Activated CD4-positive, alpha-beta T cell treated with anti-CD3 and anti-CD28 coated beads for 48 hours (primary cell): ENCODE results near the gene ARID2.

ENCODE experiments used
- DNase-seq: peaks from one replicate; pipeline ENCODE4 v3.0.0-alpha.2; 2020

Gene ARID2

DNA sequence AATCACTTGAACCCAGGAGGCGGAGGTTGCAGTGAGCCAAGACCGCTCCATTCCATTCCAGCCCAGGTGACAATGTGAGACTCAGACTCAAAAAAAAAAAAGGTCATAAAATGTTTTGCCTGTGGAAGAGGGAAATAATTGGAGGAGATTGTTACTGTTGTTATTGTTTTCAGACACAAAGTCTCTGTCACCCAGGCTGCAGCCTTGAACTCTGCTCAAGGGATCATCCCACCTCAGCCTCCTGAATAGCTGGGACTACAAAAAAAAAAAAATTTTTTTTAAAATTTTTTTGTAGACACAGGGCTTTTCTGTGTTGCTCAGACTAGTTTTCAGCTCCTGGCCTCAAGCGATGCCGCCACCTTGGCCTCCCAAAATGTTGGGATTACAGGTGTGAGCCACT is 33.9 kb downstream of the ARID2 start:
- no peak for DNase-seq

DNA sequence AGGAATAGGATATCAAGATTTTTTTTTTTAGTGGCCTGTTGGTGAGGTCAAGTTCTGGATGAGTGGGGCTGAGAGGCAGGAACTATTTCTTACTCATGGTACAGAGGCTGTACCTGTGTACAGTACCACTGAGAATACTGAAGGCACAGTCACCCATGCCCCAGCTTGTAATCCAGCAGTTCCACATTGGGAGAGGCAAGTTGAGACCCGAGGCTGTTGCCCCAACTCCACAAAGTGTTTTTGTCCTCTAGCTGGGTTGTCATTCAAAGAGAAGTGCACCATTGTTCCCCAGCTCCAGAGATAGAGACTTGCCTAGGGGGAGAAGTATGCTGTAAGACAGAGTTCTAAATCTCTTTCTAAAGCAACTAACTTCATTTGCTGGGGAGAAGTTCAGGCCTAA is 38.7 kb downstream of the ARID2 start:
- no peak for DNase-seq

DNA sequence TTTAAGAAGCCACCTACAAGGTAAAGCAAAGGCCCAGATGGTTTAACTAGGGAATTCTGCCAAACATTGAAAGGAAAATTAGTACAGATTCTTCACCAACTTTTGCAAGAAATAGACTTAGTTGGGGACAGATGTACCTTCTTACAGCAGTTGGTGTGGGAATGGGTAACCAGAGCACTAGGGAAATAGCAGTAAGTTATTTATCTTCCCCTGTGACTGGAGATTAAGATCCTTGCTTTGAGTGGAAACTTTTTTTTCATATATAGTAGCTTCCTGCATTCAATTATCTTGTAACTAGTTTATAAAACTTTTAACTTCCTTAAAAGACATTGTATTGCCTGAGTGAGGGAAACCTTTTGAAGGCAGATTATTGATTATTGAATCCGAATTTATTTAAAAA is 44.2 kb downstream of the ARID2 start:
- DNase-seq, result no peak

DNA sequence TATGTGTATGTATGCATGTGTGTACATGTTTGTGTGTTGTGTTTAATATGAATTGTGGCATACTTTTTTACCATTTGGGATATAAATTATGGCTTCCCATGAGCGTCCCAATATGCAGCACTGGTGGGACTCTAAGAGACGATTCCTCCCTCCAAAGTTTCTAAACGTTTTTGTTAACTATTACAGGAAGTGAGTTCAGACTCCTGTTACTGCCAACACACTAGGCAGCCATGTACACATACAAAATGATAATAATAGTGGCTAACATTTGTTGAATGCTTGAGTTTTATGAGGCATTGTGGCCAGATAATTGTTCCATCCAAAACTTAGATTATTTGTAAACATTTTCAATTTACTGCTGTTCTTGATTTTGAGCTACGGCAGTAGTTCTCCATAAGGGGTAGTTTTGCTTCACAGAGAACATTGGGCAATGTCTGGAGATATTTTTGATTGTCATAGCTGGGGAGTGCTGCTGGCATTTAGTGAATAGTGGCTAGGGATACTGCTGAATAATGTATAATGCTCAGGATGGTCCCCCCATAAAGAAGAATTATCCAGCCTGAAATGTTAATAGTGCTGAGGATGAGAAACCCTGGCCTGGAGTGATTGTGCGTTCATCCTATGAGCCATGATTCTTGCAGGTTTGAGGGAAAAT is 45.1 kb downstream of the ARID2 start:
- no peak for DNase-seq

DNA sequence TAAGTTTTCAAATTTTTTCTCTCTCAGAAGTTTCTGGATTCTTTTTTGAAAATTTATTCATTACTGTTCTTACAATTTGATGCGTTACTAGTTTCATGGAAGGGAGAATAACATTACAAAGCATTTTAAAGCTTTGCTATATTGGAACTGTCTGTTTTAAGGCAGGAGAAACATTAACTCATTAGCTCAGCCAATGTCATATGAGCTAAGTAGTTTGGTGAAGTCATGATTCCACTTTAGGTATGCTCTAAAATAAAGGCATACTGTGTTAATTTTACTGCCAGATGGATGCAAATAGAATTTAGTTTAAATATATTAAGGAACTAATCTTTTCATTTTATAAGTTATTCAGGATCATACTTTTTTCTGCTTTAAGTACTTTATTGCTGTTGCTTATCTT is 46.0 kb downstream of the ARID2 start:
- no peak for DNase-seq

DNA sequence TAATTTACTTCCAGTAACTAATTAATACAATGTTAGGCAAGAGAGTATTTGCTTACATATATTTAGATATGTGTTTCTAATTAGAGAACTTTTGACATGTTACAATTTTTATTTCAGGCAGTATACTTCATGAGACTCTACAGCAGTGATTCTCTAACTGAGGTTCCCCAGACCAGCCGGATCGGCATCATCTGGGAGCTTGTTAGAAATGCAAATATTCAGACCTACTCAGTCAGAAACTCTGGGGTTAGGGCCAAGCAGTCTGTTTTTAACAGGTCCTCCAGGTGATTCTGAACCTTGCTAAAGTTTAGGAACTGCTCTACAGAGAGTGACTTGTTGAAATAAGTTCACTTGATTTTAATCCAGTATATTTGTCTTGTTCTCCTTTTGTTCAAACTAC is 46.5 kb downstream of the ARID2 start:
- DNase-seq, result no peak

DNA sequence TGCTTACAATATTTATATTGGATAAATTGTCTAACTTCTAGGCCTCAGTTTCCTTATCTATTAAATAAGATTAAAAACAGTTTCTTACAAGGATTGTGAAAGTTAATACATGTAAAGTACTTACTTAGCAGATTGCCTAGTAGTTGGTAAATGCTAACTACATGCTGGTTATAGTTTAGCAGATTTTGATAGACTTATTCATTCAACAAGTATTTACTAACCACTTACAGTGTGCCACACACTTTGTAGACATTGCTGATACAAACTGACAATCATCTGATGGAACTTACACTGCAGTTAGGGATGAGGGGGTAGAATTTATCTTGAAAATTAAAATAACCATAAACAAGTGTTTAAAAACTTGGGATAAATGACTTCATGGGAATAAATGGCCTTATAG is 50.4 kb downstream of the ARID2 start:
- no peak for DNase-seq

DNA sequence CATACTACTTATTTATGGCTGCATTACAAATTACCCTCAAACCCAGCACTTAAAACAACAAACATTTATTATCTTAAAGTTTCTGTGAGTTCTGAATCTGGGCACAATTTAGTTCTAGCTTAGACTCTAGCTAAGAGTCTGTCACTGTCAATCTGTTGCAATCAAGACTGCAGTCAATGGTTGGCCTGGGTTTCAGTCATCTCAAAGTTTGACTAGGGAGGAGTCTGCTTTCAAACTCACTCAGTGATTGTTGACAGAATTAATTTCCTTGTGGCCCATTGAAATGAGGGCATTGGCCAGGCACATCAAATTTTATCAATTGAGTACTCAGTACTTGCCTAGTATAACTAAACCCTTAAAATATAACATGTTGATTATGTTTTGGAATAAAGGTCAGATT is 51.6 kb downstream of the ARID2 start:
- no peak for DNase-seq

DNA sequence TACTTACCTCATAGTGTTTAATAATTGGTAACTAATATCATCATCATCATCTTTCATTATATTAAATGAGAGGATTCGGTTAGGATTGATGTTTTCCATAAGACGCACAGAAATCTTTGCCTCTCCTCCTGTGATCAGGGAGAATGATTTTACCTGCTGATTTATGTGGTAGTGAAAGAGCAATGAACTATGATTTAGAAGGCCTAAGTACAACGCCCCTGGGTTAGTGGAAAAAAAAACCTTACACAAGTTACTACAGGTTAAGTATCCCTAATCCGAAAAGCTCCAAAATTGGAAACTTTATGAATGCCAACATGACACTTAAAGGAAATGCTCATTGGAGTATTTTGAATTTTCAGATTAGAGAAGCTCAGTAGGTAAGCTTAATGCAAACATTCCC is 55.8 kb downstream of the ARID2 start:
- no peak for DNase-seq

DNA sequence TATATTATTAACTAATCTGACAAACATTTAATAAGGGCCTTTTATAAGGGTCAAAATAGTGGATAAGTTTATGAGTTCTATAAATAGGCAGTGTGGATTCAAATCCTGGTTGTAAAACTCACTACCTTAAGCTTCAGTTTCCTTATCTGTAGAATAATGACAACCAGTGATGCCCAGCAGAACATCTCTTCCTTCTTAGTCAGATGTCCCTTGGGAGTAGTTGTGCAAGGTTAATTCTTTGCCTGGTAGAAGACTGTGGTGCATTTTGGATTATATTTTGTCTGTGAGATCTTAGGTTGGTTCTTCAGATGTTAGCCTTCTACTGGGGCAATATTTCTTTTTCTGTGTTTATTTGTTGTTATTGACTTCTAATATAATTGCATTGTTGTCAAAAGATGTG is 59.5 kb downstream of the ARID2 start:
- no peak for DNase-seq

DNA sequence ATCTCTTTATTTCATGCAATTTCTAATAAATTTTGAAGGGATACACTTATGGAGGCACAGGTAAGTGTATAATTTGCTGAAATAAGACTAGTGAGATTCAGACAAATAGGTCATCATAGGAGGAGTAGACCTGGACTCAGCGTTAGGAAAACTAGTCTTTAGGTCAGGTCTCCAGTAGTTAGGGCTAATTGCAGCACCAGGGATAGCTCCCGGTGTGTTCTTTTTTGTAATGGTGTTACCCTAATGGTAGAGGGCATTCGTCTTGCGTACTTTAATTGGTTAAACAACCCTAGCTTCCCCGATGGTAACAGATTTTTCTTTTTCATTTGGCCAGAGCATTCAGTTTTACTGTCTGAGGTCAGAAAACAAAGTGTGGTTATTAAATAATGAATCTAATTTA is 64.9 kb downstream of the ARID2 start:
- DNase-seq, result no peak

DNA sequence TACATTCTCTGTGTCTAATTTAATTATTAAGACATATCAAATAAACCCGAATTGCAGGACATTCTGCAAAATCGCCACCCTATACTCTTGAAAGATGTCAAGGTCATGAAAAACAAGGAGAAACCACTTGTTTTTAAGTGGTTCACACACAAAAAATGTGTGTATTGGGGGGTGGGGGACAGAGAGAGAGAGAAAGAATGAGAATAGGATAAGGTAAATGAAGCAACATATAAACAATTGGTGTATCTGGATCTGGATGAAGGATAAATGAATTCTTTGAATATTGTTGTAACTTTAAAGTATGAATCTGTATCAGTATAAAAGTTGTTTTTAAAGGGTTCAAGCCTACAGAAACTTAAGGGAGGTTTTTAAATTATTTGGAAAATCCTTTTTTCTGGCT is 72.1 kb downstream of the ARID2 start:
- DNase-seq, result no peak

DNA sequence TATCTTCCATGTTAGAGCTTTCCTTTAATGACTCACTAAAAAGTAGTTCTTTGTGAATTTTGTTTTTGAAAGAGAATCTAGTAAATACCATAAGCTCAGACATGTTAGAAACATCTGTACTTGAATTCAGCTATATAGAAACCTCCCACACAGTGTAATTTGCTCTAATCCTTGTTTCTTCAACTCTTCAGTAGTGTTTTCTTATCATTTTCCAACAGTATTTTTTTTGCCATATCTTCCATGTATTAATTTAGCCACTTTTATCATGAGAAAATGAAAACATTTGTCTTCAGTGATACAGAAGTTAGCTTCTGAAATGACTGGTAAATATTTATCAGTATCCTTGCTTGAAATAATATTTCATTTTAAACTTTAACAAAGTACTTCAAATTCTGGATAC is 73.6 kb downstream of the ARID2 start:
- DNase-seq, result no peak

DNA sequence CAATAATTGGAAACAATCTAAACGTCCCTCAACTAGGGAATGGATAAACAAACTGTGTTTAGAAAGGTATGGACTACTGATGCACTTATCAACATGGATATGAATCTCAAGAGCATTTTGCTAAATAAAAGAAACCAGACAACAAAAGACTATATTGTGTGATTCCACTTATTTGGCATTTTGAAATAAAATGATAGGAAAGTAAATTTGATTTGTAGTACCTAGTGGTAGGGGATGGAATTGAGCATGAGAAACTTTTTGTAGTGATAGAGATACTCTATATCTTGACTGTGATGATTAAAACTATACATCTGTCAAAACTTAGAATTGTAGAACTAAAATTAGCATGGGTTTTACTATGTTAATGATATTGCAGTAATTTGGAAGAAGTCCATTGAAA is 87.1 kb downstream of the ARID2 start:
- no peak for DNase-seq

DNA sequence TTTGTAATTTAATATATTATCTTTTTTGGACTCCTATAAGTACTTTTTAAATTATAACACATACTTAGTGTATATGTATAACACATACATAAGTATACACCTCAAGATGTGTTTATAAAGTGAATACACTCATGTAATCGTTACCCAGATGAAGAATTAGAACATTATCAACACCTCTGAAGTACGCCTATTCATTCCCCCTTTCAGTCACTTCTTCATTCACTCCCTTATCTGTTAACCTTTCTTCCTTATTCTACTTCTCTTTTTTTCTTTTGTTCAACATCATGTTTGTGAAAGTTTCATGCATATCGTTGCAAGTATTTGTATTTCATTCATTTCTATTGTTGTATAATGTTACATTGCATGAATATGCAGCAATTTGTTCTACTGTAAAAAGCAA is 98.5 kb downstream of the ARID2 start:
- DNase-seq, result no peak

DNA sequence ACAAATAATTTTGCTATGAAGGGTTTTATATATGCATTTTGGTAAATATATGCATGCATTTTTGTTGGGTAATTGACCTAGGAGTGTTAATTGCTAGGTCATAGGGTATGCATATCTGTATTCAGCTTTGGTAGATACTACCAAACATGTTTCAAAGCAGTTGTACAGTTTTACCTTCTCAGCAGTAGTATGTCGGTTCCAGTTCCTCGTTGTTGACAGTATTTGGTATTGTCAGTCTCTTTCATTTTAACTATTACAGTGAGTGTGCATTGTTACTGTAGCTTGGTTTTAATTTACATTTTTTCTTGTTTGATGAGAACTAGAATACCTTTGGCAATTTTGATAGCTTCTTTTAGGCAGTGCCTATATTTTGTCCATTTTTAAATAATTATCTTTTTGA is 98.9 kb downstream of the ARID2 start:
- DNase-seq, result no peak

DNA sequence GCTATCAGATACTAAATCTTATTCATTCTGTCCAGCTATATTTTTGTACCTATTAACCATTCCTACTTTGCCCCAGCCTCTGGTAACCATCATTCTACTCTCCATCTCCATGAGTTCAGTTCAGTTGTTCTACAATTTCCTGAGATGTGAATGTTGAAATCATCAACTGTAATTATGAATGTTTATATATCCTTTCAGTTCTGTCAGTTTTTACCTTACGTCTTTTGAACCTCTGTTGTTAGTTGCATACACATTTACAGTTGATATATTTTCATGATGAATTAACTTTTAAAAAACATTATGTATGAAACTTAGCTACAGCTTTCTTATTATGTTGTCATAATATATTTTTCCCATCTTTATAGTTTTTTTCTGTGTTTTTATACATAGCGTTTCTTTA is 102.1 kb downstream of the ARID2 start:
- no peak for DNase-seq

DNA sequence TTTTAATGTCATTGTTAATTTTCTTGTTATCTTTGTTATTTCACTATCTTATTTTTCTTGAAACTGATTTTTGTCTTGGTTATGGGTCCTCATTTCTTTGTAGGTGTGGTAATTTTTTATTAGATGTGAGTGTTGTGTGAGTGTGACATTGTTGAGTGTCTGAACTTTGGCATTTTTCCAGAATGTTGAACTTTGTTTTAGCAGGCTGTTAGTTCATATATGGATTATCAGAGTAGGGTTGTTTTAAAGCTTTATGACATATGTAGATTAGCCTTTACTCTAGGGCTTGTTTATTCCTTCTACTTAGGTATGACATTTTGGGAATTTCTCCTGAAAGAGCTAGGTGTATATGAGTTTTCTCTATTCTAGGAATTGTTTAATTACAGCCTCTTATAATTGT is 103.9 kb downstream of the ARID2 start:
- DNase-seq, result no peak

DNA sequence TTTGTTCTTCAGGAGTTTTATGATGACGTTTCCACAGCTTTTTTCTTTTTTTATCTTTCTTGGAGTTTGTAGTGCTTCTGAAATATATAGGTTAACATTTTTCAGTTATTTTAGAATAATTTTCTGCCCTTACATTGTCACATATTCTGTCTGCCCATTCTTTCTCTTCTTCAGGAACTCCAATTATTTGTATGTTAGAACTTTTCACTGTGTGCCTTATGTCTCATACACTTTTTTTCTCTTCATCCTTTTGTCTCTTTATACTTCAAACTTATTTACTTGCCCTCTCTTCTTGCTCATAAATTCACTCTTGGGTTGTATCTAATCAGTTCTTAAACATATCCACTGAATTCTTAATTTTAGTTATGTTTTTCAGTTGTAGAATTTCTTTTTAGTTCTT is 105.3 kb downstream of the ARID2 start:
- no peak for DNase-seq

DNA sequence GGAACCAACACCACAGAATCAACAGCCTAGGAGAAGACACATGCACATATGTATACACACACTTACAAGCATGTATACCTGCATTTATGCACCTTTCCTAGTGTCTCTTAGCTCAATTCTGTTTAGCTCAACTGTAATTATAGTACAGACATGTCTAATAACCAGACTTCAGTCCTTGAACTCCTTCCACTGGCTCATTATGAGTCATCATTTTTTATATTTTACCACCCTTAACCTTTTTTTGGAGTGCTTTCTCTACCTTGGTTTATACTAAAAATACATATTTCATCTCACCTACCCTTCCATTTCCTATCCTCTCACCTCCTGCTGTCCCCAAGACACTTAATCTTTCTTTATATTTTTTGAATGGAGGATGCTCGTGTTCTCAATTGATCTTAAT is 110.4 kb downstream of the ARID2 start:
- DNase-seq, result no peak

DNA sequence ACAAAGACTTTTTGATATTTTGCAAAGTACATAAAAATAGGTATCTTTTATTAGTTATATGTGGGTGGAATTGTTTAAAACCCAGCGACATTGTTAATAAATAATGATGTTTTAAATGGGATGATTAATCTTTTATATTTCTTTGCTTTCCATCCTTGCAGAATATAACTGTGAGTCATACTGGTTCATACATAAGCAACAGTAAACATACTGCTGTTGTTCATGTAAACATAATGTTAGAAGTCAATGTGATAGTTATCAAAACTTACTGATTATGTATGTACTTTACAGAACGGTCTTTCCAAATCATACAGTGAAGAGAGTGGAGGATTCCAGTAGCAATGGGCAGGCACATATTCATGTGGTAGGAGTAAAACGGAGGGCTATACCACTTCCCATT is 119.8 kb downstream of the ARID2 start:
- DNase-seq, result no peak

DNA sequence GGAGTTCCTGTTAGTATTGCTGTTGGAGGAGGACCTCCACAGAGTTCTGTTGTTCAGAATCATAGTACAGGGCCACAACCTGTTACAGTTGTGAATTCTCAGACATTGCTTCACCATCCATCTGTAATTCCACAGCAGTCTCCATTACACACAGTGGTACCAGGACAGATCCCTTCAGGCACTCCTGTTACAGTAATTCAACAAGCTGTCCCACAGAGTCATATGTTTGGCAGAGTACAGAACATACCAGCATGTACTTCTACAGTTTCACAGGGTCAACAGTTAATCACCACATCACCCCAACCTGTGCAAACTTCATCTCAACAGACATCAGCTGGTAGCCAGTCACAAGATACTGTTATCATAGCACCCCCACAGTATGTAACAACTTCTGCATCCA is 120.8 kb downstream of the ARID2 start:
- DNase-seq, result no peak

DNA sequence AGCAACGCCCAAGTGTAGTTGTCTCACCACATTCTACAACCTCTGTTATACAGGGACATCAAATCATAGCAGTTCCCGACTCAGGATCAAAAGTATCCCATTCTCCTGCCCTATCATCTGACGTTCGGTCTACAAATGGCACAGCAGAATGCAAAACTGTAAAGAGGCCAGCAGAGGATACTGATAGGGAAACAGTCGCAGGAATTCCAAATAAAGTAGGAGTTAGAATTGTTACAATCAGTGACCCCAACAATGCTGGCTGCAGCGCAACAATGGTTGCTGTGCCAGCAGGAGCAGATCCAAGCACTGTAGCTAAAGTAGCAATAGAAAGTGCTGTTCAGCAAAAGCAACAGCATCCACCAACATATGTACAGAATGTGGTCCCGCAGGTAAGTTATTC is 123.0 kb downstream of the ARID2 start:
- DNase-seq, result no peak

DNA sequence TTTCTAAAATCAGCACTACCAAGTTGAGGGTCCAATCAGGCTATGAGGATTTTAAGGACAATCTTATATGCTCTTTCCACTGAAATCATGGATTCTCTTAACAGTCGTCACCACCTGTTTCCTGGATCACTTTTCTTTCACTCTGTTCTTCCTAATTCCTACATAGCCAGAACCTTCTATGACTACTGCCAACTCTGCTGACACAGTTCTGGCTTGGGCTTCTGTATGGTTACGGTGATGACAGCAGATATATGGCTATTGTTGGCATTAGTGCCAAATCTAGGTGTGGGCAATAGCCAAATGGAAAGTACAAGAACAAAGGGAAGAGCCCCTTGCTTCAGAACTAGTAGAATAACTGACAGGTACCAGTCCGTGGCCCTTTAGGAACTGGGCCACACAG is 124.0 kb downstream of the ARID2 start:
- no peak for DNase-seq

DNA sequence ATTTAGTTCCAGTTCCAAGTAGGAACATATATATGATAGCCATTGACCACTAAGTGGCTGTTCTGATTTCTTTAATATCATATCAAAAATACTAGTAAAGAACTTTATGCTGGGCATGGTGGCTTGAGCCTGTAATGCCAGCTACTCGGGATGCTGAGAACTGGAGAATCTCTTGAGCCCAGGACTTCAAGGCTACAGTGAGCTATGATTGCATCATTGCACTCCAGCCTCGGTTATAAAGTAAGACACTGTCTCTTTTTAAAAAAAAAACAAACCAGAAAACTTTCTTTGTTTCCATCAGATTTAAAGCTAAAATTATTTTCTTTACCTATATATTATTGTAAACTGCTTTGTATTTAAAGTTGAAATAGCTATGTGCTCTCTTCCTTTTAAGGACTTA is 133.8 kb downstream of the ARID2 start:
- no peak for DNase-seq

DNA sequence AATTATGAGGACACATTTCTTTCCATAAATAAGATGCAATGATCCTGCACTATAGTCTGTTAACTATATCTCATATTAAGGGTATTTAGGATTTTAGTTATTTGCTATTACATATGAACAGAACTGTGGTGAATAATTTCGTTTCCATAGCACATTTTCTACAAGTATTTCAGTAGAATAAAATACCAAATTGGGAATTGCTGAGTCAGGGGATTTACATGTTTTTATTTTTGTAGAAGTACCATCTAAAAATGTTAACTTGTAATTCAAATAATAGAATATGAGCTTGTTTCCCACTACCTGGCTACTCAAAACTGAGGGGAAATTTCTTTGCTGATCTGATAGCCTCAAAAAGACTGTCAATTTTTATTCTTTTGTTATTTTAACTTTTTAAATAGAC is 136.8 kb downstream of the ARID2 start:
- DNase-seq, result no peak
